NT2/D1 (cell line): Measurements from ENCODE around the gene PLXNA4.

Experiments used
- YY1 ChIP-seq: IDR thresholded peaks from 2 replicates; pipeline ENCODE4 v1.6.1; 2011; ENCODE audit not compliant: insufficient read length, insufficient read depth
- ZNF274 ChIP-seq: IDR thresholded peaks from 2 replicates; pipeline ENCODE4 v1.6.1; 2011; ENCODE audit warnings: mild to moderate bottlenecking, low read depth, low read length

- no peak for TF ChIP-seq YY1
- TF ChIP-seq ZNF274, result no peak
These were observed 136.1 kb downstream of the PLXNA4 start for GRCh38 chr7:132440151-132440550.
